ENCODE results near the gene SYNE1.

The SYNE1 gene

DNA sequence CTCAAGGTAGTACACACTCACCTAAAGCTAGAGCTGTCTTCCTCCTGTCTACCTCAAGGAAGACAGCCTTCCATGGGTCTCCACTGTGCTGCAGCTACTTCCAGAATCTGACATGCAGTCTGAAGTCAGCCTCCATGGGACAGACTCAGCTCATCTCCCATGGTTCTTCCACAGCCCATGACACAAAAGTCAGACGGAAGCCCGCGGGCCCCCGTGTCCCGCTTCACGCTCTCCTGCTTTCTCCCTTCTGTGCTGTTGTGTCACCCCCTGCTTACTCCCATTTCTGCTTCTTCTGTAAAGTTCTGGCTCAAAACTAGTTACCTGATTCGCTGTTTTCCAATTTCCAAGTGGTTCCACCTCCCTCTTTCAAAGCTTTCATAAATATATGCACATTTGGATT, 184.5 kb downstream of the SYNE1 start:
- DNase-seq (ENCODE audit: low read depth): no peak
- no peak overlapping the region for H3K4me3 ChIP-seq (ENCODE audit: low read length)
- TF ChIP-seq, protein P1, sequence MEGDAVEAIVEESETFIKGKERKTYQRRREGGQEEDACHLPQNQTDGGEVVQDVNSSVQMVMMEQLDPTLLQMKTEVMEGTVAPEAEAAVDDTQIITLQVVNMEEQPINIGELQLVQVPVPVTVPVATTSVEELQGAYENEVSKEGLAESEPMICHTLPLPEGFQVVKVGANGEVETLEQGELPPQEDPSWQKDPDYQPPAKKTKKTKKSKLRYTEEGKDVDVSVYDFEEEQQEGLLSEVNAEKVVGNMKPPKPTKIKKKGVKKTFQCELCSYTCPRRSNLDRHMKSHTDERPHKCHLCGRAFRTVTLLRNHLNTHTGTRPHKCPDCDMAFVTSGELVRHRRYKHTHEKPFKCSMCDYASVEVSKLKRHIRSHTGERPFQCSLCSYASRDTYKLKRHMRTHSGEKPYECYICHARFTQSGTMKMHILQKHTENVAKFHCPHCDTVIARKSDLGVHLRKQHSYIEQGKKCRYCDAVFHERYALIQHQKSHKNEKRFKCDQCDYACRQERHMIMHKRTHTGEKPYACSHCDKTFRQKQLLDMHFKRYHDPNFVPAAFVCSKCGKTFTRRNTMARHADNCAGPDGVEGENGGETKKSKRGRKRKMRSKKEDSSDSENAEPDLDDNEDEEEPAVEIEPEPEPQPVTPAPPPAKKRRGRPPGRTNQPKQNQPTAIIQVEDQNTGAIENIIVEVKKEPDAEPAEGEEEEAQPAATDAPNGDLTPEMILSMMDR (conservative IDR thresholded peaks at IDR 0.05; ENCODE audit: low read depth, low read length): no peak

DNA sequence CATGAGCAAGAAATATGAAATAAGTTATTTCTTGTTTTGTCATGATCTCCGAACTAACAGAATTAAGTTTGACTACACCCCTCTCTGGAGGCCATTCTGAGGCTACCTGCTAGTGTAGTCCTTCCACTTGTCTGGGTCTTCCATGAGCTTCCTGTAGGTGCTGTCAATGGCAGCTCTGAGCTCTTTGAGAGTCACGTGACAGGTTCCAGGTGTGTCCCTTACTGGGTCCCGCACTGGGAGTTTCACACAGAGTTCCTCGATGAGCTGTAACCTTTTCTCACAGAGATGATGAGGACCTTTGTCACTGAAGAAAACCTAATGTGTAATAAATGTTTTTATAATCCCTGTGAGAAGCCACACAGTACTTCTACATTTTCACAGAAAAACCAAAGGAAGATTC, 186.6 kb downstream of the SYNE1 start:
- H3K4me3 ChIP-seq (ENCODE audit: low read length): no peak overlapping the region
- TF ChIP-seq, protein P1 (conservative IDR thresholded peaks at IDR 0.05; ENCODE audit: low read depth, low read length): no peak
- DNase-seq (ENCODE audit: low read depth): no peak

DNA sequence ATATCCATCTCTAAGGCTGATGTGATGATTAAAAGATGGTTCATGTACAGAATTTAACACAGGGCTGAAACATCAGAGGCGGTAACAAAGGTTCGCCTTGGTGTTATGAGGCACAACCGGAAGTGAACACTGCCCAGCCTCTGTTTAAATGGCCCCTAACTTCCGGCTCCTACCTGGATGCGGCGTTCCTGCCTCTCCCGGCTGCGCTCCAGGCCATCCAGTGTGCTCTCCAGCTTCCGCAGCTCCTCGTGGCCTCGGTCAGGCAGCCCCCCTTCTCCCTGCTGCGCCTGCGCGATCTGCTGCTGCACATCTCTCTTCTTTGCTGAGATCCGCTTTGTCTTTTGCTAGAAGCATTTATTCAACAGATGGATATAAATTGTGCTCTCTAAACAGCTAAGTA, 195.3 kb downstream of the SYNE1 start:
- no peak for DNase-seq (ENCODE audit: low read depth)
- TF ChIP-seq, protein P1 (conservative IDR thresholded peaks at IDR 0.05; ENCODE audit: low read depth, low read length): no peak
- H3K4me3 ChIP-seq (ENCODE audit: low read length): no peak overlapping the region

DNA sequence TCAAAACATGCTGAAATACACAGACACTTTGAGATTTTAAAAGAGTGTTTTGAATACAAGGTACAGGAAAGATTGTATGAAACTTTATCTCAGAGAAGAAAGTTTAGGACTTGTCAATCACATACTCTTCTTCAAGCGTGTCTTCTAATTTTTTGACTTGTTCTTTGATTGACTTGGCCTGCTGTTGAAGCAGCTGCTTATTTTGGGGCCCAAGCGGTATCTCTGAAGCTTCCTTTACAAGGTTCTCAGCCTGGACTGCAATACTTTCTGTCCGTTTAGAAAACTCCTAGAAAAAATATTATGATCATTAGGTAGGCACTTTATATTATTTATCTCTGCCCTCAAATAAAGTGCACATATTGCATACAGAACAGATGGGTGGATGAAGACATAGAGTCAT, 201.3 kb downstream of the SYNE1 start:
- no peak overlapping the region for H3K4me3 ChIP-seq (ENCODE audit: low read length)
- TF ChIP-seq, protein P1 (conservative IDR thresholded peaks at IDR 0.05; ENCODE audit: low read depth, low read length): no peak
- DNase-seq (ENCODE audit: low read depth): no peak

DNA sequence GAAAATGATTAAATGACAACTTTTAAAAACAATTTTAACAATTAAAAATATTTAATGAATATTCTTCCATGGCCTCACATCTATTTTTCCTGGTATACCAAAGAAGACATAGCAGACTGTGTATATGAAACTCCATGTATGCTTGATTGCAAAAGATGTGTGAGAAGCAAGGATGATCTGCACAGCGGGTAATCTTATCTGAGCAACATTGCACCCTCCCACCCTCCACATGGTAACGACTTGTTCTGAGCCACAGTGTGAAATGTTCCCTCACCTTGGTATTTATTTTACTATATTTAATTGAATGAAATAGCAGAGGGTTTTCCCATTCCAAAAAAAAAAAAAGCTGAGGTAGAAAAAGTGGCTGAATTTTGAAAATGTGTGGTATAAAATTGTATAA, 204.4 kb downstream of the SYNE1 start:
- H3K4me3 ChIP-seq (ENCODE audit: low read length): no peak overlapping the region
- TF ChIP-seq, protein P1 (conservative IDR thresholded peaks at IDR 0.05; ENCODE audit: low read depth, low read length): no peak
- no peak for DNase-seq (ENCODE audit: low read depth)

DNA sequence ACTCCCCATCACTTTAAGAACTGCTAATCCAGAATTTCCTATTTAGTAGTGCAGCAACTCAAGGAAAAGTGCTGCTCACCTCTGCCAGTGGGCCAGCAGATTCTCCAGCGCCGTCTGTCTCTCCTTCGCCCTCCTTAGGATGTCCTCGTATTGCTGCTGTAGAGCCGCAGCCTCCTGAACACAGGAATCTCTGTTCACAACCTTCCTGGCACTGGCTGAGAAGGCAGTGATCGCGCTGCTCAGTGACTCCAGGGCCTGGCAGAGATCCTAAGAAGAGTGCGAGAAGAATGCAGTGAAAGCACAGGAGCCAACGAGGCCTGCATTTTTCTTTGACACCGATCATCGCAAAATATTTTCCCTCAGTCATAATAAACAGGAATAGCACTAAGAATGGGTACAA, 209.0 kb downstream of the SYNE1 start:
- TF ChIP-seq, protein P1 (conservative IDR thresholded peaks at IDR 0.05; ENCODE audit: low read depth, low read length): no peak
- DNase-seq (ENCODE audit: low read depth): peak; percentile 2
- no peak overlapping the region for H3K4me3 ChIP-seq (ENCODE audit: low read length)

DNA sequence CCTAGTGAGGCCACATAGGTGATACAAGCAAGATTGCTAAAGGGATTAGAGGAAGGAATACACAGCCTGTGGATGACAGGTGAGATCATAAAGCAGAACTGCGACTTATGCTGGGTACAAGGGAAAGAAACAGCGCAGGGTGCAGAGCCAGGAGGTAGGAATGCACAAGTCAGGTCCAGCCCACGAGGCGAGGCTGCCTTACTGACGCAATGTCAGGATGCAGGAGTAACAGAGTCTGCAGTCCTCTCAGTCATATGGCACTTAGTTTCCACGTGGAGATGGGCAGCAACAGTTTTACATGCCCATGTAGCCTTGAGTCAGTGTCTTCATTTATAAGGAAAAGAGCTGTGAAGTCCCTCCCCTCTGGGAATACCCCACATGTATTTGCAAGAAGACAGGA, 210.9 kb downstream of the SYNE1 start:
- TF ChIP-seq, protein P1 (conservative IDR thresholded peaks at IDR 0.05; ENCODE audit: low read depth, low read length): no peak
- DNase-seq (ENCODE audit: low read depth): no peak
- H3K4me3 ChIP-seq (ENCODE audit: low read length): no peak overlapping the region

Data from retinal pigment epithelial cell (primary cell).